Measurements from ENCODE around the gene TAF10.

Gene TAF10

DNA sequence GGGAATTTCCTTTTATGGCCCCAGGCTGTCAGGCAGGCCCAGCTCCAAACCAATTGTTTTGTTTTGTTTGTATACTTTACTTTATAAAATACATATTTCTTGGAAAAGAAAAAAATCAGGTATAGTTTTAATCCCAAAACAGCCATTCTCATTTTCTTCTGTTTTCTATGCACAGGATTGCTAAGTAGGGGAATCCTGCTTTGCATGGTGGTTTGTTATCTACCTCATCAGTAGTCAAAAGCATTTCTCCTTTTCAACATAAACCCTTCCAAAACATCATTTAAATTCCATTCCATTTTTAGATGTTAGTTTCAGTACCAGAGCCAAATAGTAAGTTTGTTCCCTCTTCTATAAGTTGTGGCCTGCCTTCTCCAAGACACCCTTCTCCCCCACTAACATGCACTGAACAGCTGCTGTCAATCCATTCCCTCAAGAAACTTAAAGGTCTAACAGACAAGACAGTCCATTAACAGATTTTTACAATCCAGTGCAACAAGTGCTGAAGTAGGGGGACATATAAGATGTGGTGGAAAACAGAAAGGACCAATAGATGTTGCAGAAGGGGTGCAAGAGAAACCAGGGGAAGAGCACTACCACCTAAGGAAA is 4.7 kb downstream of the TAF10 start:
- DNase-seq, result no peak

DNA sequence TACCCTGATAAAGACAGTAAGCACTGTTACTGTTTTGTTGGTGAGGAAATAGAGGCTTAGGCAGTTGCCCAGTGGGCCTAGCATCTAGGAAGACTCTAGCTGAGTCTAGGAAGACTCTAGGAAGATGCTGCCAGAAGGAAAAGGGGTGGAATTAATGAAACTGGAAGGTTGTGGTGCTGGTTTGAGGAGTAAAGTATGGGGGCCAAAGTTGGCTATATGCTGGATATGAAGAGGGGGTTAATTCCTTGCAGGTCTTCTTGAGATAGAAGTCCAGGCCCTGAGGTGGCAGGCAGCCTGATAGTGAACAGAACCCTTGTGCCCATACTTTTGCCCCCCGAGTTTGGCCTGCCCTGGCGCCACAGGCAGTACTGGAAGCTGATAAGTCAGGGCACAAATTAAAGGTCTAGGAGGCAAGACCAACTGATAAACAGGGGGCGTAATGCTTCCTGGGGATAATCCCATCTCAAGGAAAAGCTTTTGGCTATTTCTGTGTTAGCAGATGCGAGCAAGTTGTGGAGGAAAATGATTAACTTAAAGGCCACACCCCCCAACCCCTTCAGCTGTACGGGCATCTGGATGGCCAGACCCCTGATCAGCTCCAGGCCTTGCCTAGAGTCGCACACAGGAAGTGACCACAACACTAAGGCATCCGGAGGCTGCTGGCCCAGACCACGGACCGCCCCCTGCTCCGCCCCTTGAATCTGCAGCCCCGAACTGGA is 5.4 kb downstream of the TAF10 start:
- no peak for DNase-seq

DNA sequence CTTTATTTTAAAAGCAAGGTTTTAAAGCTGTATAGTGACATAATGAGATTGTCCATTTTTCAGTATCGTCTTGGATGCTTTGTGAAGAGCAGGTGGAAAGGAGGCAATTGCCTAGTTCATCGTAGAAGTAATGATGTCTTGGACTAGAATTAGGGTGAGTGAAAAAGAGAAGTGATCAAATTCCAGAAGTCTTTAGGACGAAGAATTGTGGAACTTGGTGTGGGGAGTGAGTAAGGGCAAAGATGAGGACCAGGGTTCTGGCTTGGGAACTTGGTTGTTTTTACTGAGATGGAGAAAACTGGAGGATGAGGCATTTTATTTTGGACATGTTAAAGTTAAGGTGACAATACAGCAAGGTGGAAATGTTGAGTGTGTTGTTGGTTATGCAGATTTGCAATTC is 7.2 kb downstream of the TAF10 start:
- DNase-seq, result no peak

DNA sequence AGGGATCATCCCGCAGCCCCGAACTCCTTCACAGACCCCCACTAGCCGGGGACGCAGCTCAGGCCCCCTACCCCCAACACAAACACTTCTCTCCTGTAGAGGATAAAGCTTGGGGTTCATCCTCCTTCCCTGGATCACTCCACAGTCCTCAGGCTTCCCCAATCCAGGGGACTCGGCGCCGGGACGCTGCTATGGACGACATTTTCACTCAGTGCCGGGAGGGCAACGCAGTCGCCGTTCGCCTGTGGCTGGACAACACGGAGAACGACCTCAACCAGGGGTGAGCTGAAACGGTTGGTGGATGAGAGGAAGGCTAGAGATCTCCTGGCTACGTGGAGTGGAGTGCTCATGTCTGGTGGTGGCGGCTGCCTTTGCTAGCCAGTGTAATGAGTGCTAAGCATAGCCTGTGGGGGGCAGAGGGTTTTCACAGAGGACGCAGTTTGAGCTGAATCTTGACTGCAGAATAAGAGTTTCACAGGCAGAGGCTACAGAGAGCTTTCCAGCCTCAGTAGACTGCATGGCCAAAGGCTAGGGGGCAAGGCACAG is 7.9 kb downstream of the TAF10 start:
- no peak for DNase-seq

DNA sequence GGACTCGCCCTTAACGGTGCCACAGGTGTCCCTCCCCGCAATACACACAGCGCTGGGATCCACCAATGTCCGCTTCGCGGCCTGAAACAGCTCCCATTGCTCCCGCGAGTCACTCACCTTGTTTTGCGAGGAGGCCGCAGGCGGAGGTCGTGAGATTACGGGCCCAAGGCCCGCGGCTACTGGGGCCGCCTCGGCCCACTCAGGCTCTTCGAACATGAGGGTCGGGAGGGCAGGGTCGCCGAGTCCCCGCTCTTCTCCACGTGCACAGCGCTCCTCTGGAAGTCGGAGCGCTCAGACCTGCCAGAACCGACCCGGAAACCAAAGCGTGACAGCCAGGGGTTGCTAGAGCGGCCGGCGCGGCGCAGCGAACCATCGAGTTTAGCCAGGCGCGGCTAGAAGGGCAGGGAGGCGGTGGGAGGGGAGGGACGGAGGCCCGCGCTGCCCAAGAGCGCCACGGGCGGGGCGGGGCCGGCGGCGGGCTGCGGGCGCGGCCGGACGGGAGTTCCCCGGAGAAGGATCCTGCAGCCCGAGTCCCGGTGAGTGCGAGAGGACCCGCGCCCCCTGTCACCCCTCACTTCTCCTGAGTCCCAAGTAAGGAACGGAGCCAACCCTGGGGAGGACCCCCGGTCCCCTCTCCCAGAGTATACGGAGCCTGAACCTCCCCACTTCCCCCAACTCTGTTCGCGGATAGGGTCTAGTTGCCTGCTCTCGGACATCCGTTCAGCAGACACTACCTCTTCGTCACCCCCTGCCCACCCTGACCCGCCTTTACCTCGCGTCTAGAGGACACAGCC is 8.5 kb downstream of the TAF10 start, which contains the start of the genes ILK and RRP8:
Gene ILK, plus strand, starts transcription at position 488 of the 794 bp plus-strand sequence. CDS start 498 bp downstream, outside the sequence.
Gene RRP8, minus strand, starts transcription at position 330 of the 794 bp plus-strand sequence. Its CDS starts 114 bp downstream, at position 216.
- DNase-seq, result peak; percentile 46

DNA sequence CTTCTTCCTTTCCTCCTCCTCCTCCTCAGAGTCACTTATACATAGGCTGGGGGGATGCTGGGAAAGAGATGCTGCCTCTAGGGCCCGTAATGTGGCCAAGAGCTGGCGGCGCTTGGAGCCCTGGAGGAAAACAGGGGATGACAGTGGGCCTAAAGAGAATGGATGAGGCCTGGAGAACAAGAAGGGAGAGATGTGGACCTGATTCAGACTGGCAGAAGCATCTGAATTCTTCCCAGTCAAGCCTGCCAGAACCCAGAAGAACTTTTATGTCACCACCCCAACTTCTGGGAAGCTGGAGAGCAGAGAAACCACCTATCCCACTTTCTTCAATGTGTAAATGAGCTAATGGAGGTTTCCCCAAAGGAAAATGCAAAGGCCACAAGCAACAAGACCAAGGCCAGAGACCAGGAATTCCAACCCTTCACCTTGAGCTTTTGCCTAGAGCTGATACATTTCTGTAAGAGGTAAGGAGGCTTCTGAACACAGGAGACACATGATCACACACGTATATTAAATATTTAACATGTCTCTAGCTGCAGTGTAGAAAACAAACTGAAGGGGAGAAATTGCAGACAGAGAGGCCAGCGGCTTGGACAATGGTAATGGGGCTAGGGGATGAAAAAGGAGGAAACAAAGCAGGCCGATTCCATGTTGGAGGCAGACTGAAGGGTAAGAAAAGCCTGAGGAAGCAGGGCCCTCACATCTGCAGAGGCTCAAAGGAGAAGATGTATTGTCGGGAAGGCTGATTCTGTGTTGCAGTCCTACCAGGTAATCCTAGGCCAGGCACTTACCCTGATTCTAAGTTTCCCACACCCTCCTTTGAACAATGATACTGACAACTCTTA is 9.7 kb downstream of the TAF10 start:
- DNase-seq, result no peak

DNA sequence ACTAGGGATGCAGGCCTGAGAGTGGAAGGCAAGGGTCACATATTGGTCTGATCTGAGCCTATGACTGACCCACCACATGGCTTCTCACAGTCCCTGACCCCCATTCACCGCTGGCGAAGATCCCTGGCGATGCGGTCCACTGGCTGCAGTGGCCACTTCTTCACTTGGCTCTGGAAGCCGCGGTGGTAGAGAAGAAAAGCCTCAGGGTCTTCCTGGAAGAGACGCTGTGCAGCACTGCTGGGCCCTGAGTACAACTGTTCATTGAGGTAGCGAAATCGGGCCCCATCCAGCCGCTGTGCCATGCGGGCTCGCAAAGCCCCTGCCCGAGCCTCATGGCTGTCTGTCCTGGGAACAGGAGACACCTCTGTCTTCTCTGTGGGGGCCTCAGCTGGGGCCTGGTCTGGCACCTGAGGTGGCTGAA is 11.0 kb downstream of the TAF10 start:
- DNase-seq, result no peak

DNA sequence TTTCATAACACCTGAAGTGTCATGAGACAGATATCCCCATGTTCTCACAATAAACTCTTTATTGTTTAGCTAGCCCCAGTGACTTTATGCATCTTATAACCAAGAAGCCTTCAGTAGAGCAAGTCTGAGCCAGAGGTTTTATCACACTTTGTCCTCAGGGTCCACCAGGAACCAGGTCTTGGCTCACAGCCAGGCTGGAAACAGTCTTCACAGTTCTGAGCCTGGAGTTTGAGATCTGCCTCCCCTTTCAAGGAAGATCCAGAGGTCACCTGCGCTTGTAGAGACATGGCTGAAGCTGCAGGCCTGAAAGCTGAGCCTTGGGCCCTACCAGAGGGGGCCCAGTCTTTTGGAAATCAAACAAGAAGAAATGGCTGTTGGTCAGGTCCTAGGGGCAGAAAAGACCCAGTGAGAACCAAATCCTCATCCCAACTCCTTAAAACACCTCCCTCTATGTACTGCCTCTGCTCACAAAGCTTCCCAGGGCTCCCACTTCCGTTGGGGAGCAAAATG is 12.1 kb downstream of the TAF10 start:
- DNase-seq, result no peak

DNA sequence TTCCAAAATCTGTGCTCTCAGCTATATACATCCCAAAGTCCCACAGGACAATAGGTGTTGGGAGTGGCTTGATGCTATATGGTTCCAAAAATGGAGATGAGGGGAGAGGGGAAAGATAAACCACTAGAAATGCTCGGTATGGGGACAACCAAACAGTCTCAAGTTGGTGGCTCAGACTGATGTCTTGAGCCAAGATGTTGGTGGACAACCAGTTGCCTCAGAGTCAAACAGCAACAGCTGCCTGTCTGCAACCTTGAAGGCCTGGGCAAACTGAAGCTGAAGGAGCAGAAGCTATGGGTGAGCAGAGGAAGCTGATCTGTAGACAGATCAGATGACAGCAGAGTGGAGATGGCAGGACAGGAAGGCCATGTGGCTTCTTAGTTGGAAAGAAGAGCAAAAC is 12.6 kb downstream of the TAF10 start:
- DNase-seq, result no peak

DNA sequence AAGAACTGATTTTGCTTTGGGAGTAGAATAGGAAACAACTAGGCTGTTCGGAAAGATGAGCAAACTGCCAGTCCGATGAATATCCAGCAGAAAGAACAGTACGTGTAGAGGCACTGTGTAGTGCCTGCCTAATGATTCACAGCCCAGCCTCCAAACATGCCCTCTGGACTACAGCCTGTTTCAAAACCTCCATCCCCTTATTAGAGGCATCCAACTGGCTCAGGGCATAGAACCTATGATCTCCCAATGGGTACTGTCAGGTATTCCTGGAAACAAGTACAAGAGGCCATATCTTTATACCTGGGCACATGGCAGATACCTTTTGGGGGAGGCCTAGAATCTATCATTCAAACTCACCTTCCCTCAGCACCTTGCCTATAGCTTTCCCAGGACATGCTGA is 13.5 kb downstream of the TAF10 start:
- DNase-seq, result no peak

DNA sequence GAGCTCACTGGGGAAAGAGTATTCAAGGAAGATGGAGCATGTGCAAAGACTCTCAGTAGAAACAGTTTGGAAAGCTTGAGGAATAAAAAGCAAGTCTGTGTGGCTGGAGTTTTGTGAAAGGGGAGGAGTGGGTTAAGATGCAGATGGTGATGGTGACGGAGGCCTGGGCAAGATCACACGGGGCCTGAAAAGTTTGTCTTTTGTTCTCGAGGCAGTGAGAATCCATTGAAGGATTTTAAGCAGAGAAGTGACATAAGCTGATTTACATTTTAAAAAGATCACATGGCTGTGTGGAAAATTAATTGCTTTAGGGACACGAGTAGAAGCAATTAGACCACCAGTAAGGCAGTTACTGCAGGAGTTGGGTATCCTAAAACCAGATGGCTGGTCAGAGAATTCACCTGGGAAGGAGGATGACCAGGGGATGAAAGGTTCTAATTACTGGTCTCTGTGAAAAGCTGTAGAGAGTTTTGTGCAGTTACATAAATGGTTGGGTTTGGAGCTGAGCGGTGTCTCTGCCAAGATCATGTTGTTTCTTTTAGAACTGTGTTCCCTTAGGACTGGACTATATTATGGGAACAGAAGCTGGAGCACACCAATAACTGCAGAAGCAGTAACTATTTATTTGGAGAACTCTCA is 15.7 kb downstream of the TAF10 start:
- DNase-seq, result no peak

DNA sequence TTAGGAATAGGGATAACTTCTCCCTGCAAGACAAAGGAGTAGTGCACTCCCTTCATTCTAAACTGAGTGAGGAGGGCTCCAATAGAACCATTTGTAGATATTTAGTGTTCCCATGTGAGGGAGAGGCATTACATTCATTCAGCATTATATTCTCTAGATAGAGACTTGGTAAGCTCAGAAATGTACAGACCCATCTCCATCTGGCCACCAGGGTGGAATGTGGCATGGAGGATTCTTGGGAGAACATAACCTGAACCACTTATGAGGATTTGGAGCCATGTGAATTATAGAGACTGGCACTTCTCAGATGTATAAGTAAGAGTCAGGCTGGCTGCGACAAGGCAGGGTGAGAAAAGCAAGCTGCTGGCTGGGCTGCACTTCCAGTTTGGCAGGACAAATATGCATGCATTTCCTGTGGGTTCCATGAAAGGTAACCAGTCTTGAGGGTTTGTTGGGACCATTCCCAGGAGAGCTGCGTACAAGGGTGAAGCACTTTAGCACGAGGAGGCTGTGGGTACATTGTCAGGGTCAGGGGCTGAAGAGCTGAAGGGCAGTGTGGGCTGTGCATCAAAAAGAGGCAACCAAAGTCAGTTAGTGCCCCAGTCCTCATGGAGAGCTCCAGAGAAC is 17.8 kb downstream of the TAF10 start:
- no peak for DNase-seq

DNA sequence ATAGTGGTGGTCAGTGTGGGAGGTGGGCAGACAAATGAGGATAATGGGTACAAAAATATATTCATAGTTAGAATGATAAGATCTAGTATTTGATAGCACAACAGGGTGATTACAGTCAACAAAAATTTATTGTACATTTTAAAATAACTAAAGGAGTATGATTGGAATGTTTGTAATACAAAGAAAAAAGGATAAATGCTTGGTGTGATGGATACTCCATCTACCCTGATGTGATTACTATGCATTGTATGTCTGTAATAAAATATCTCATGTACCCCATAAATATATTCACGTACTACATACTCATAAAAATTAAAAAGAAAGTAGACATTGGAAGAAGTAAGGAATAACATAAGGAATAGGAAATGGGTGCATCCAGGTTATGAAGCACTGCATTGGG is 24.0 kb downstream of the TAF10 start:
- DNase-seq, result no peak

DNA sequence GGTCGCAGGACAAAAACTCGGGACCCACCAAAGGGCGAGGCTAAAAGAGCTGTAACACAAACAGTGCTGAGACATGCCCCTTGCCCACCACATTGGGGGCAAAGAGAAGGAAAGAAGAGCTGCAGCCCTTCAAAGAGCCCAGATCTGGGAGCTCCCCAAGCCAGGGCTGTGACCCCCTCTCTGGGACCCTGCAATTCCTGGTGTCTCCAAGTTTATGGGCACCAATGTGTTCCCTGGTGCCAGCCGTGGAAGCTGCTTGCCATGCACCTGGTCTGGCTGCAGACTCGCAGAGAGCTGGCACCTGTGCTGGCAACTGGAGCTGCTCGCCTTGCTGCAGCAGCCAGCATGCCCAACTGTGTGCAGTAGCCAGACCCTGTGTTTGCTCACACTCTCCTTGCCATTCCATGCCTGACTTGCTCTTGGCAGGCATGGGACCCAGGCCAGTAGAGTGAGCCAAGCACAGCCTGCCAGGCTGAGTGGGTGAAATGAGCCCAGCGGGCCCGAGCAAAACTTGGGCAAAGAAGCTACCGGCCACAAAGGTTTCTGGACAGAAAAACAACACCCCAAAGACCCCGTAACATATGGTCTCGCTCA is 24.6 kb downstream of the TAF10 start:
- DNase-seq, result no peak

DNA sequence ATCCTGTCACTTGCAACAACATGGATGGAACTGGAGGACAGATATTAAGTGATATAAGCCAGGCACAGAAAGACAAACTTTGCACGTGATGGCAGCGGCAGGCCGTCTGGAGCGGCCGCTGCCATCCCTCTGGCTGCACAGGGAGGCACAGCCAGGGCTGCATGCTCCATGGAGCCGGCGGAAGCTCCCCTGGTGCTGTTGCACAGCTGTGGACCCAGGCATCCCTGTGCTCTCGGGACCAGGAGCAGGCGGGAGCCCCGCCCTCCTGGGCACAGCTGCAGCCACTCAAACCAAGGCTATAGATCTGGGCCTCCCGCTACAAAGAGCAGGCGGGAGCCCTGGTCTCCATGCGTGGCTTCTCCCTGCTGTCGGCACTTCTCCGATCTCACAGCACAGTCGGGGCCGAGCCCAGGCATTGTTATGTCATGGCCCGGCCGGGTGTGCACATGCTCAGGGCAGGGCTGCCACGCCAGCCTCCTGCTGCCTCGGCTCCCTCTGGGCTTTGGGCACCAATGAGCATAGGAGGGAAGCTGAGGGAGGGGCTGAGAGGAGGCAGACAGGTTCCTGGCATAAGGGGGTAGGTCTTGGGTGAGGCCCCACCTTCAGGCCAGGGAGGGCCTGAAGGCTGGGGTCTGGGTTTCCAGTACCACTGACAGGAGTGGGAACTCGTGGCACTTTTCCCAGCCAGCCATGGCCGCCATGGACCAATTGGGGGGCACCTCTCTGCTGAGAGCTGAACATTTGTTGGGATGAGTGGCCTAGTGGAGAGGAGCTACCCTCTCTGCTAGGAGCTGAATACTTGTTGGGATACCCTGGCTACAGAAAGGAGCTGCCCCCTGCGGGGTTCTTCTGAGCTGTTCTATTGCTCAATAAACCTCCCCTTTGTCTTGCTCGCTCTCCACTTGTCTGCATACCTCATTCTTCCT is 25.3 kb downstream of the TAF10 start:
- no peak for DNase-seq

DNA sequence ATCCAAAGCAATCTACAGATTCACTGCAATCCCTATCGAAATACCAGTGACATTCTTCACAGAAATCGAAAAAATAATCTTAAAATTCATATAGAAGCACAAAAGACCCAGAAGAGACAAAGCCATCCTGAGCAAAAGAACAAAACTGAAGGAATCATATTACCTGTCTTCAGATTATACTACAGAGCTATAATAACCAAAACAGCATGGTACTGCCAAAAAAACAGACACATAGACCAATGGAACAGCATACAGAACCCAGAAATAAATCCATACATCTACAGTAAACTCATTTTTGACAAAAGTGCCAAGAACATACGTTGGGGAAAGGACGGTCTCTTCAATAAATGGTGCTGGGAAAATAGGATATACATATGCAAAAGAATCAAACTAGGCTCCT is 27.5 kb downstream of the TAF10 start:
- no peak for DNase-seq

DNA sequence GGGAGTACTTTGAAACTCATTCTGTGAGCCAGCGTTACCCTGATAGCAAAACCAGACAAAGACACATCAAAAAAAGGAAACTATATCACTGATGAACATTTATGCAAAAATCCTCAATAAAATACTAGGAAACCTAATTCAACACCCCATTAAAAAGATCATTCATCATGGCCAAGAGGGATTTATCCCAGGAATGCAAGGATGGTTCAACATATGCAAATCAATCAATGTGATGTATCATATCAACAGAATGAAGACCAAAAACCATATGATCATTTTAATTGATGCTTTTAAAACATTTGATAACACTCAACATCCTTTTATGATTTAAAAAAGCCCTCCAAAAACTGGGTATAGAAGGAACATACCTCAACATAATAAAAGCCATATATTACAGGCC is 28.4 kb downstream of the TAF10 start:
- no peak for DNase-seq

DNA sequence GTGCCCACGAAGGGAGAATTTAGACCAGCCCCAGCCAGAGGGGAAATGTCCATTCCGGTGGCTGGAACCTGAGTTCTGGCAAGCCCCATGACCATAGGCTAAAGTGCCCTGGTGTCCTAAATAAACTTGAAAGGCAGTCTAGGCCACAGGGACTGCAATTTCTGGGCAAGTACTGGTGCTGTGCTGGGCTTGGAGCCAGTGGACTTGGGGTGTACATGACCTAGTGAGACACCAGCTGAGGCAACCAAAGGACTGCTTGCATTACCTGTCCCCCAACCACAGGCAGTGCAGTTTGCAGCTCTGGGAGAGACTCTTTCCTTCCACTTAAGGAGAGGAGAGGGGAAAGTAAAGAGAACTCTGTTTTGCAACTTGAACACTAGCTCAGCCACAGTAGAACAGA is 32.3 kb downstream of the TAF10 start:
- DNase-seq, result no peak

DNA sequence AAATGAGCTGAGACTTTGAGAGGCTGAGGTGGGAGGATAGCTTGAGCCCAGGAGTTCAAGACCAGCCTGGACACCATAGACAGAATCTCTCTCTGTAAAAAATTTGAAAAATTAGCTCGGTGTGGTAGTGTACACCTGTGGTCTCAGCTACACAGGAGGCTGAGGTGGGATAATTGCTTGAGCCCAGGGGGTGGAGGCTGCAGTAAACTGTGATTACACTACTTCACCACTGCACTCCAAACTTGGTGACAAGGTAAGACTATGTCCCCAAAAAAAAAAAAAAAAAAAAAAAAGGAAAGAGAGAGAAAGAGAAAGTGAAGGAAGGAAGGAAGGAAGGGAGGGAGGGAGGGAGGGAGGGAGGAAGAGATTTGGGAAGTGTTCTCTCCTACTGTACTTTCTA is 33.9 kb downstream of the TAF10 start:
- no peak for DNase-seq

Measured in NCI-H2171 (cell line).